H9 (cell line): Measurements from ENCODE around the gene PTTG1. TPM values are rescaled to one million over a fixed set of nuclear protein-coding genes. Genes with fewer than 3 reads are reported as not detected.

Experiments
- DNase-seq: peaks from one replicate; pipeline ENCODE4 v3.0.0-alpha.2; 2017
- H2AFZ ChIP-seq: one replicate; pipeline ENCODE4 v1.6.1; 2013; ENCODE audit warnings: mild to moderate bottlenecking, low read length, control low read depth, moderate library complexity
- H2AK5ac ChIP-seq: 2 replicates; pipeline ENCODE4 v1.6.1; 2013; ENCODE audit warnings: low read length, control low read depth, mixed read lengths; ENCODE audit not compliant: insufficient read length
- H2BK120ac ChIP-seq: one replicate; pipeline ENCODE4 v1.6.1; 2013; ENCODE audit warnings: low read depth, mild to moderate bottlenecking, low read length, control low read depth, inconsistent platforms; ENCODE audit not compliant: poor library complexity, severe bottlenecking
- H2BK12ac ChIP-seq: 2 replicates; pipeline ENCODE4 v1.6.1; 2013; ENCODE audit warnings: low read length, control low read depth, mixed read lengths, low read depth; ENCODE audit not compliant: insufficient read length
- H2BK15ac ChIP-seq: 2 replicates; pipeline ENCODE4 v1.6.1; 2013; ENCODE audit warnings: low read depth, low read length, control low read depth
- H2BK20ac ChIP-seq: one replicate; pipeline ENCODE4 v1.6.1; 2013; ENCODE audit warnings: low read depth, mild to moderate bottlenecking, low read length, control low read depth, inconsistent platforms; ENCODE audit not compliant: poor library complexity, severe bottlenecking
- H2BK5ac ChIP-seq: 2 replicates; pipeline ENCODE4 v1.6.1; 2013; ENCODE audit warnings: low read length, control low read depth, mixed read lengths; ENCODE audit not compliant: insufficient read length
- H3K14ac ChIP-seq: 2 replicates; pipeline ENCODE4 v1.6.1; 2013; ENCODE audit warnings: low read length, control low read depth; ENCODE audit not compliant: insufficient read depth
- H3K18ac ChIP-seq: 2 replicates; pipeline ENCODE4 v1.6.1; 2013; ENCODE audit warnings: low read depth, mild to moderate bottlenecking, mixed read lengths, low read length, control low read depth; ENCODE audit not compliant: insufficient read length
- H3K23ac ChIP-seq: 2 replicates; pipeline ENCODE4 v1.6.1; 2013; ENCODE audit warnings: low read length, control low read depth, mixed read lengths, low read depth; ENCODE audit not compliant: insufficient read length
- H3K23me2 ChIP-seq: 2 replicates; pipeline ENCODE4 v1.6.1; 2013; ENCODE audit warnings: low read depth, mild to moderate bottlenecking, mixed read lengths, low read length, control low read depth; ENCODE audit not compliant: insufficient read length, poor library complexity, severe bottlenecking
- H3K27ac ChIP-seq: 2 replicates; pipeline ENCODE4 v1.5.1; 2013; ENCODE audit warnings: low read length, control low read depth, mixed read lengths, low read depth; ENCODE audit not compliant: insufficient read length
- H3K27me3 ChIP-seq: 2 replicates; pipeline ENCODE4 v1.6.1; 2013; ENCODE audit warnings: low read length, control low read depth, inconsistent platforms; ENCODE audit not compliant: insufficient read depth
- H3K4ac ChIP-seq: 2 replicates; pipeline ENCODE4 v1.6.1; 2013; ENCODE audit warnings: low read depth, mild to moderate bottlenecking, control low read depth, inconsistent platforms, low read length, moderate library complexity
- H3K4me1 ChIP-seq: 2 replicates; pipeline ENCODE4 v1.6.1; 2013; ENCODE audit warnings: low read length, control low read depth, inconsistent platforms; ENCODE audit not compliant: insufficient read depth
- H3K4me2 ChIP-seq: 2 replicates; pipeline ENCODE4 v1.6.1; 2013; ENCODE audit warnings: low read length, control low read depth, mixed read lengths; ENCODE audit not compliant: insufficient read length, insufficient read depth
- H3K56ac ChIP-seq: 2 replicates; pipeline ENCODE4 v1.6.1; 2013; ENCODE audit warnings: low read depth, mild to moderate bottlenecking, mixed read lengths, low read length, control low read depth; ENCODE audit not compliant: insufficient read length
- H3K79me1 ChIP-seq: 2 replicates; pipeline ENCODE4 v1.6.1; 2013; ENCODE audit warnings: low read depth, mild to moderate bottlenecking, moderate library complexity, low read length, control low read depth, inconsistent platforms; ENCODE audit not compliant: insufficient read depth, poor library complexity, severe bottlenecking
- H3K79me2 ChIP-seq: 2 replicates; pipeline ENCODE4 v1.6.1; 2013; ENCODE audit warnings: low read length, control low read depth, inconsistent platforms; ENCODE audit not compliant: insufficient read depth
- H3K9ac ChIP-seq: 2 replicates; pipeline ENCODE4 v1.6.1; 2013; ENCODE audit warnings: low read length, control low read depth, mixed read lengths; ENCODE audit not compliant: insufficient read length; ENCODE audit errors: extremely low read depth
- H3K9me3 ChIP-seq: one replicate; pipeline ENCODE4 v1.6.1; 2013; ENCODE audit warnings: low read depth, low read length, inconsistent platforms; ENCODE audit not compliant: control insufficient read depth
- H3T11ph ChIP-seq: one replicate; pipeline ENCODE4 v1.6.1; 2013; ENCODE audit warnings: mild to moderate bottlenecking, low read length, control low read depth, inconsistent platforms
- H4K20me1 ChIP-seq: one replicate; pipeline ENCODE4 v1.6.1; 2013; ENCODE audit not compliant: control insufficient read depth, insufficient read length, insufficient read depth
- H4K5ac ChIP-seq: 2 replicates; pipeline ENCODE4 v1.6.1; 2013; ENCODE audit warnings: low read depth, mild to moderate bottlenecking, mixed read lengths, low read length, control low read depth; ENCODE audit not compliant: insufficient read length
- H4K8ac ChIP-seq: replicated peaks from 2 replicates; pipeline ENCODE4 v1.6.1; 2013; ENCODE audit warnings: low read length, control low read depth, mixed read lengths, low read depth; ENCODE audit not compliant: insufficient read length
- H4K91ac ChIP-seq: 2 replicates; pipeline ENCODE4 v1.6.1; 2013; ENCODE audit warnings: low read depth, mild to moderate bottlenecking, moderate library complexity, mixed read lengths, low read length, control low read depth; ENCODE audit not compliant: insufficient read length
- H3K27ac Mint-ChIP-seq, 3 experiments: 2 replicates in 2 of 3; 3 replicates in 1 of 3; pipeline ENCODE4 v1.8.0; 2020 to 2021; ENCODE audit warnings: mixed read lengths in 3 of 3, mild to moderate bottlenecking in 1 of 3, moderate library complexity in 1 of 3
- H3K27me3 Mint-ChIP-seq: 2 replicates; pipeline ENCODE4 v1.8.0; 2021; ENCODE audit warnings: low read depth, mild to moderate bottlenecking, moderate library complexity, mixed read lengths
- H3K36me3 Mint-ChIP-seq, 3 experiments: 2 replicates in 2 of 3; 3 replicates in 1 of 3; pipeline ENCODE4 v1.8.0; 2020 to 2021; ENCODE audit warnings: low read depth in 3 of 3, mixed read lengths in 3 of 3; ENCODE audit not compliant: insufficient read depth in 1 of 3
- H3K4me1 Mint-ChIP-seq, 2 experiments: 2 replicates each; pipeline ENCODE4 v1.8.0; 2020; ENCODE audit warnings: mixed read lengths in 2 of 2
- H3K4me3 Mint-ChIP-seq, 2 experiments: 2 replicates in 1 of 2; 3 replicates in 1 of 2; pipeline ENCODE4 v1.8.0; 2020 to 2021; ENCODE audit warnings: mild to moderate bottlenecking in 2 of 2, mixed read lengths in 2 of 2, moderate library complexity in 1 of 2
- H3K9me3 Mint-ChIP-seq, 2 experiments: 2 replicates in 1 of 2; 3 replicates in 1 of 2; pipeline ENCODE4 v1.8.0; 2020; ENCODE audit warnings: mild to moderate bottlenecking in 2 of 2, mixed read lengths in 2 of 2, moderate library complexity in 1 of 2
- CTCF ChIP-seq: fragments of 200-600 bp; sonication (generic); conservative IDR thresholded peaks from 3 replicates; pipeline ENCODE4 v1.8.0; 2021; ENCODE audit warnings: antibody characterized with exemption, mild to moderate bottlenecking
- WGBS: extraction: QIAGEN DNeasy Blood & Tissue Kit; methylation state at CpG from one replicate; pipeline ENCODE4 v1.1.7; 2013; ENCODE audit warnings: missing lambda C conversion rate, low lambda C conversion rate, mixed read lengths; ENCODE audit not compliant: insufficient read length; ENCODE audit errors: extremely low coverage; 5-methylcytosine and 5-hydroxymethylcytosine counted together
- total RNA-seq: library from RNA; stranded (reverse); gene quantifications from 2 replicates; pipeline ENCODE4 v1.2.1, GENCODE V29; 2021

PTTG1 gene
- total RNA-seq, 1 experiment from 2014 or later, result 279 TPM

- no peak overlapping the region for H3K56ac ChIP-seq
- Mint-ChIP-seq H3K4me1 (peaks cover 12% of the 10 kb centered on the region in 2 experiments), H3K27me3 (no peaks in the 10 kb centered on the region), H3K4me3 (no peak overlapping the region), H3K36me3 (no peaks in the 10 kb centered on the region), H3K9me3 (no peaks in the 10 kb centered on the region; a peak in 1 of 5 replicates), H3K27ac (peak overlapping the region in 2 of 3 experiments; percentile 34 to 73; a peak in 3 of 7 replicates)
- no peaks in the 10 kb centered on the region for H3K27me3 ChIP-seq
- H3K18ac ChIP-seq, result no peak overlapping the region
- no peaks in the 10 kb centered on the region for H3K79me1 ChIP-seq
- WGBS, result no CpG with 5 or more reads among the region's 29 CpGs
- H3K23me2 ChIP-seq, result no peaks in the 10 kb centered on the region
- no peak overlapping the region for H2AFZ ChIP-seq
- H3K4me2 ChIP-seq, result no peak overlapping the region
- H4K20me1 ChIP-seq, result no peaks in the 10 kb centered on the region
- no peak overlapping the region for H3T11ph ChIP-seq
- no peak overlapping the region for H3K23ac ChIP-seq
- H2BK15ac ChIP-seq, result no peak overlapping the region
- no peak overlapping the region for H4K91ac ChIP-seq
- no peaks in the 10 kb centered on the region for H3K4me1 ChIP-seq
- H2BK5ac ChIP-seq, result no peak overlapping the region
- H3K14ac ChIP-seq, result 0 out of 2 replicates have a peak overlapping the region, but pooled peaks have one; percentile 9
- H3K79me2 ChIP-seq, result no peaks in the 10 kb centered on the region
- no peak for TF ChIP-seq CTCF
- H2BK12ac ChIP-seq, result no peak overlapping the region
- H2BK20ac ChIP-seq, result no peak overlapping the region
- H4K5ac ChIP-seq, result no peak overlapping the region
- no peak overlapping the region for H3K9ac ChIP-seq
- no peak overlapping the region for H2BK120ac ChIP-seq
- no peak overlapping the region for H3K27ac ChIP-seq
- no peaks in the 10 kb centered on the region for H3K9me3 ChIP-seq
- DNase-seq, result peak; percentile 60
- H3K4ac ChIP-seq, result no peak overlapping the region
- H4K8ac ChIP-seq, result no peak overlapping the region
- H2AK5ac ChIP-seq, result no peak overlapping the region
Observed at GRCh38 chr5:160467555-160468362, 46.1 kb downstream of the PTTG1 start.
